Measurements from ENCODE around the gene DPCD.
A peak's percentile ranks its signal among the peaks of the same experiment; 100 is the strongest.

DPCD gene

GRCh38 chr10:101567165-101568006 is 20.7 kb upstream of the DPCD start:
- DNase-seq: no peak

GRCh38 chr10:101568054-101568745 is 19.9 kb upstream of the DPCD start:
- no peak for DNase-seq

GRCh38 chr10:101569323-101569621 is 18.8 kb upstream of the DPCD start:
- no peak for DNase-seq

GRCh38 chr10:101569622-101570427 is 18.3 kb upstream of the DPCD start:
- peak; percentile 28 for DNase-seq

GRCh38 chr10:101570428-101571270 is 17.5 kb upstream of the DPCD start:
- DNase-seq: no peak

- DNase-seq: no peak
Observed at GRCh38 chr10:101571271-101571925, 16.7 kb upstream of the DPCD start.

GRCh38 chr10:101572126-101572525 is 16.0 kb upstream of the DPCD start:
- no peak for DNase-seq

- DNase-seq: no peak
Observed at GRCh38 chr10:101572785-101573184, 15.3 kb upstream of the DPCD start.

GRCh38 chr10:101573885-101574753 is 14.0 kb upstream of the DPCD start:
- DNase-seq: no peak

- no peak for DNase-seq
Observed at GRCh38 chr10:101575091-101575490, 13.0 kb upstream of the DPCD start.

GRCh38 chr10:101575580-101576210 is 12.4 kb upstream of the DPCD start:
- DNase-seq: no peak

- DNase-seq: no peak
Observed at GRCh38 chr10:101576211-101576863, 11.8 kb upstream of the DPCD start.

- no peak for DNase-seq
Observed at GRCh38 chr10:101577121-101577871, 10.8 kb upstream of the DPCD start.

- DNase-seq: no peak
Observed at GRCh38 chr10:101578192-101578591, 9.9 kb upstream of the DPCD start.

GRCh38 chr10:101578803-101579515 is 9.2 kb upstream of the DPCD start:
- DNase-seq: no peak

- DNase-seq: no peak
Observed at GRCh38 chr10:101579516-101579870, 8.6 kb upstream of the DPCD start.

- DNase-seq: no peak
Observed at GRCh38 chr10:101580486-101581399, 7.4 kb upstream of the DPCD start.

GRCh38 chr10:101585841-101586240 is 2.3 kb upstream of the DPCD start:
- no peak for DNase-seq
